RPMI7951 (cell line): Measurements from ENCODE around the gene TRIM15. TPM values are rescaled to one million over a fixed set of nuclear protein-coding genes. Genes with fewer than 3 reads are reported as not detected.
"Not testable (repeated sequence)": the region's sequence is repeated elsewhere in the genome, so short reads cannot be mapped to it uniquely, and the experiment has no call there.

ENCODE experiments used
- DNase-seq: peaks from one replicate; pipeline ENCODE4 v3.0.0-alpha.2; 2012; ENCODE audit warnings: low read depth
- total RNA-seq: library from RNA; depleted of rRNA; stranded (reverse); fragments of >200 nt; shearing (Covaris generic); gene quantifications from 2 replicates; pipeline ENCODE4 v1.2.3, GENCODE V29; 2014

Gene TRIM15
- total RNA-seq, 1 experiment from 2014 or later, result not detected

GRCh38 chr6:30198166-30199084 lies 35.1 kb downstream of the TRIM15 start:
- DNase-seq, result no peak

- no peak for DNase-seq
Measured at GRCh38 chr6:30200551-30201281, 37.4 kb downstream of the TRIM15 start.

GRCh38 chr6:30202366-30202765 lies 39.0 kb downstream of the TRIM15 start:
- no peak for DNase-seq

GRCh38 chr6:30204116-30204515 lies 40.8 kb downstream of the TRIM15 start:
- no peak for DNase-seq

- DNase-seq, result peak; percentile 67
Measured at GRCh38 chr6:30206152-30206551, 42.8 kb downstream of the TRIM15 start.

GRCh38 chr6:30206799-30207618 lies 43.7 kb downstream of the TRIM15 start:
- DNase-seq, result peak; percentile 19

- DNase-seq, result no peak
Measured at GRCh38 chr6:30207619-30208295, 44.4 kb downstream of the TRIM15 start.

GRCh38 chr6:30211306-30211705 lies 48.0 kb downstream of the TRIM15 start:
- DNase-seq, result no peak

GRCh38 chr6:30211899-30212298 lies 48.6 kb downstream of the TRIM15 start:
- no peak for DNase-seq

DNA sequence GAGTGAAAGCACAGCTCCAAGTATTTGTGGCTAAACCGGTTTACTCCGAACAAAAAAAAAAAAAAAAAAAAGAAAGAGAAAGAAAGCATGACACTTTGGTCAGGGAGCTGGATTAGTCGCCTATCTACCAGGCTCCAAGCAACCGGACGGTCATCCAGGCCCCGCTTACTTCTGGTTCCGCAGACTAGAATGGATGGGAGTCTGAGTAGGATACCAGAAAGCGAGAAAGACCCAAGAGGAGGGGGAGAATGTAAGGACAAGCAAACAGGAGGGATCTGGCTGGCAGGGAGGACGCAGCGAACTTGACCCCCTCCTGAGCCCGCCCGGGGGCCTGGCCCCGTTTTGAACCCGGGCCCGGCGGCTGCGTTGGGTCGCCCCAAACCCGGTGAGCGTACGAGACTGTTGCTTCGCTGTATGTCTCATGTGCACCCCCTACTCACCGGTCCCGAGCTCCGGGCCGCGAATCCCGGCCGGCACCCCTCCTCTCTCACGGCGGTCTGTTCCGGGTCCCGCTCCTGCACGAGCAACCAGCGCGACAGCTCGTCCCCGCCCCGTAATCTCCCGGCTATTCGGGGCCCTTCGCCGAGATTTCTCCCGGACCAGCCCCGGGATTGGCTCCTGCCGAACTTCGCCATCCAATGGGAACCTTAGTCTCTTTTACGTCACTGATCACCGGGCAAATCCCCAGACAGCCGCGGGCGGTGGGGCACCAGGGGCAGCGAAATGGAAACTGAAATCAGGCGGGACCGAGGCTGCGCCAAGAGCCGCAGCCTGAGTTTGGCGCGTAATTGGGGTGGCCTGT lies 49.7 kb downstream of the TRIM15 start, which contains the start of gene TRIM26:
TSS of gene TRIM26 (minus strand) at position 542 of the 802 bp plus-strand sequence. CDS start 14,303 bp downstream, outside the sequence.
- DNase-seq, result peak; percentile 97

DNA sequence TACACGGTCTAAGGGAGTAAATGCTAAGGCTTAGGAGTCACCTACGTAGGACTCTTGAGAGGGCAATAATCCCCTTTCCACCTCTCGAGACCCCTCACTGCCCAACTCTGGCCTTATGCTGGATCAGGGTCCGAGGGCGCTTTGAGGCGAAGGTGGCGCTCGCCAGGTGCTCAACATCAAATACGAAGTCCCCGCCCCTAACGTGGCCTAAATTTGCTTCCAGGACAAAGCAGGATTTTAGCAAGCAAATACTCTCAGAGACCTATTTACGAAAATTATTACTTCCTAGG lies 50.3 kb downstream of the TRIM15 start:
- DNase-seq, result no peak

- peak; percentile 86 for DNase-seq
Measured at GRCh38 chr6:30213957-30214656, 50.8 kb downstream of the TRIM15 start.

DNA sequence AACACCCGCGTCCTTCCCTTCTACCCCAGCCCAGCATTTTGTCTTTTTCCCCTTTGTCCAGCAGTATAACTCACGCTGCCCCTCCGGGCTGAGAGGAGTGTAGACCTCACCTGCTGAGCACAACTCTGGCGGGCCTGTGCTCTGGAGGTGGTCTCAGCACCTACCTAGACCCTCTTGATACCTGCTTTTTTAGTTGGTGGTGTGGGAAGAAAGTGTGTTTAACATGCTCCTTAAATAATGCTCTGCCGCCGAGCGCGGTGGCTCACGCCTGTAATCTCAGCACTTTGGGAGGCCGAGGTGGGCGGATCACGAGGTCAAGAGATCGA lies 51.3 kb downstream of the TRIM15 start:
- no peak for DNase-seq

GRCh38 chr6:30216096-30216495 lies 52.8 kb downstream of the TRIM15 start:
- DNase-seq, result no peak

- peak; percentile 46 for DNase-seq
Measured at GRCh38 chr6:30219244-30219643, 55.9 kb downstream of the TRIM15 start.

DNA sequence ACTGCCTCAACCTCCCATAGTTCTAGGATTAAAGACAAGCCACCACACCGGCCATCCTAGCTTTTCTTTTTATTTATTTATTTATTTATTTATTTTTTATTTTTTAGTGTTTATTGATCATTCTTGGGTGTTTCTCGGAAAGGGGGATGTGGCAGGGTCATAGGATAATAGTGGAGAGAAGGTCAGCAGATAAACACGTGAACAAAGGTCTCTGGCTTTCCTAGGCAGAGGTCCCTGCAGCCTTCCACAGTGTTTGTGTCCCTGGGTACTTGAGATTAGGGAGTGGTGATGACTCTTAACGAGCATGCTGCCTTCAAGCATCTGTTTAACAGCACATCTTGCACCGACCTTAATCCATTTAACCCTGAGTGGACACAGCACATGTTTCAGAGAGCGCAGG lies 58.0 kb downstream of the TRIM15 start:
- DNase-seq, result not testable (repeated sequence)

DNA sequence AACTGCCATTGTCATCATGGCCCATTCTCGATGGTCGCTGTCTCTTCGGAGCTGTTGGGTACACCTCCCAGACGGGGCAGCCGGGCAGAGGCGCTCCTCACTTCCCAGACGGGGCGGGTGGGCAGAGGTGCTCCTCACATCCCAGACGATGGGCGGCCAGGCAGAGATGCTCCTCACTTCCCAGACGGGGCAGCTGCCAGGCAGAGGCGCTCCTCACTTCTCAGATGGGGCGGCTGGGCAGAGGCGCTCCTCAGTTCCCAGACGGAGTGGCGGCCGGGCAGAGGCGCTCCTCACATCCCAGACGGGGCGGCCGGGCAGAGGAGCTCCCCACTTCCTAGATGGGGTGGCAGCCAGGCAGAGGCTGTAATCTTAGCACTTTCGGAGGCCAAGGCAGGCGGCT lies 58.6 kb downstream of the TRIM15 start:
- not testable (repeated sequence) for DNase-seq
